H9 (cell line): Measurements from ENCODE around the gene RGN. TPM values are rescaled to one million over a fixed set of nuclear protein-coding genes. Genes with fewer than 3 reads are reported as not detected.

Experiments used
- DNase-seq: peaks from one replicate; pipeline ENCODE4 v3.0.0-alpha.2; 2017
- H2AFZ ChIP-seq: one replicate; pipeline ENCODE4 v1.6.1; 2013; ENCODE audit warnings: mild to moderate bottlenecking, low read length, control low read depth, moderate library complexity
- H2AK5ac ChIP-seq: 2 replicates; pipeline ENCODE4 v1.6.1; 2013; ENCODE audit warnings: low read length, control low read depth, mixed read lengths; ENCODE audit not compliant: insufficient read length
- H2BK120ac ChIP-seq: one replicate; pipeline ENCODE4 v1.6.1; 2013; ENCODE audit warnings: low read depth, mild to moderate bottlenecking, low read length, control low read depth, inconsistent platforms; ENCODE audit not compliant: poor library complexity, severe bottlenecking
- H2BK12ac ChIP-seq: 2 replicates; pipeline ENCODE4 v1.6.1; 2013; ENCODE audit warnings: low read length, control low read depth, mixed read lengths, low read depth; ENCODE audit not compliant: insufficient read length
- H2BK15ac ChIP-seq: 2 replicates; pipeline ENCODE4 v1.6.1; 2013; ENCODE audit warnings: low read depth, low read length, control low read depth
- H2BK20ac ChIP-seq: one replicate; pipeline ENCODE4 v1.6.1; 2013; ENCODE audit warnings: low read depth, mild to moderate bottlenecking, low read length, control low read depth, inconsistent platforms; ENCODE audit not compliant: poor library complexity, severe bottlenecking
- H2BK5ac ChIP-seq: 2 replicates; pipeline ENCODE4 v1.6.1; 2013; ENCODE audit warnings: low read length, control low read depth, mixed read lengths; ENCODE audit not compliant: insufficient read length
- H3K14ac ChIP-seq: 2 replicates; pipeline ENCODE4 v1.6.1; 2013; ENCODE audit warnings: low read length, control low read depth; ENCODE audit not compliant: insufficient read depth
- H3K18ac ChIP-seq: 2 replicates; pipeline ENCODE4 v1.6.1; 2013; ENCODE audit warnings: low read depth, mild to moderate bottlenecking, mixed read lengths, low read length, control low read depth; ENCODE audit not compliant: insufficient read length
- H3K23ac ChIP-seq: 2 replicates; pipeline ENCODE4 v1.6.1; 2013; ENCODE audit warnings: low read length, control low read depth, mixed read lengths, low read depth; ENCODE audit not compliant: insufficient read length
- H3K23me2 ChIP-seq: 2 replicates; pipeline ENCODE4 v1.6.1; 2013; ENCODE audit warnings: low read depth, mild to moderate bottlenecking, mixed read lengths, low read length, control low read depth; ENCODE audit not compliant: insufficient read length, poor library complexity, severe bottlenecking
- H3K27ac ChIP-seq: 2 replicates; pipeline ENCODE4 v1.5.1; 2013; ENCODE audit warnings: low read length, control low read depth, mixed read lengths, low read depth; ENCODE audit not compliant: insufficient read length
- H3K27me3 ChIP-seq: 2 replicates; pipeline ENCODE4 v1.6.1; 2013; ENCODE audit warnings: low read length, control low read depth, inconsistent platforms; ENCODE audit not compliant: insufficient read depth
- H3K4ac ChIP-seq: 2 replicates; pipeline ENCODE4 v1.6.1; 2013; ENCODE audit warnings: low read depth, mild to moderate bottlenecking, control low read depth, inconsistent platforms, low read length, moderate library complexity
- H3K4me1 ChIP-seq: 2 replicates; pipeline ENCODE4 v1.6.1; 2013; ENCODE audit warnings: low read length, control low read depth, inconsistent platforms; ENCODE audit not compliant: insufficient read depth
- H3K4me2 ChIP-seq: 2 replicates; pipeline ENCODE4 v1.6.1; 2013; ENCODE audit warnings: low read length, control low read depth, mixed read lengths; ENCODE audit not compliant: insufficient read length, insufficient read depth
- H3K56ac ChIP-seq: 2 replicates; pipeline ENCODE4 v1.6.1; 2013; ENCODE audit warnings: low read depth, mild to moderate bottlenecking, mixed read lengths, low read length, control low read depth; ENCODE audit not compliant: insufficient read length
- H3K79me1 ChIP-seq: 2 replicates; pipeline ENCODE4 v1.6.1; 2013; ENCODE audit warnings: low read depth, mild to moderate bottlenecking, moderate library complexity, low read length, control low read depth, inconsistent platforms; ENCODE audit not compliant: insufficient read depth, poor library complexity, severe bottlenecking
- H3K79me2 ChIP-seq: 2 replicates; pipeline ENCODE4 v1.6.1; 2013; ENCODE audit warnings: low read length, control low read depth, inconsistent platforms; ENCODE audit not compliant: insufficient read depth
- H3K9ac ChIP-seq: 2 replicates; pipeline ENCODE4 v1.6.1; 2013; ENCODE audit warnings: low read length, control low read depth, mixed read lengths; ENCODE audit not compliant: insufficient read length; ENCODE audit errors: extremely low read depth
- H3K9me3 ChIP-seq: one replicate; pipeline ENCODE4 v1.6.1; 2013; ENCODE audit warnings: low read depth, low read length, inconsistent platforms; ENCODE audit not compliant: control insufficient read depth
- H3T11ph ChIP-seq: one replicate; pipeline ENCODE4 v1.6.1; 2013; ENCODE audit warnings: mild to moderate bottlenecking, low read length, control low read depth, inconsistent platforms
- H4K20me1 ChIP-seq: one replicate; pipeline ENCODE4 v1.6.1; 2013; ENCODE audit not compliant: control insufficient read depth, insufficient read length, insufficient read depth
- H4K5ac ChIP-seq: 2 replicates; pipeline ENCODE4 v1.6.1; 2013; ENCODE audit warnings: low read depth, mild to moderate bottlenecking, mixed read lengths, low read length, control low read depth; ENCODE audit not compliant: insufficient read length
- H4K8ac ChIP-seq: replicated peaks from 2 replicates; pipeline ENCODE4 v1.6.1; 2013; ENCODE audit warnings: low read length, control low read depth, mixed read lengths, low read depth; ENCODE audit not compliant: insufficient read length
- H4K91ac ChIP-seq: 2 replicates; pipeline ENCODE4 v1.6.1; 2013; ENCODE audit warnings: low read depth, mild to moderate bottlenecking, moderate library complexity, mixed read lengths, low read length, control low read depth; ENCODE audit not compliant: insufficient read length
- H3K27ac Mint-ChIP-seq, 3 experiments: 2 replicates in 2 of 3; 3 replicates in 1 of 3; pipeline ENCODE4 v1.8.0; 2020 to 2021; ENCODE audit warnings: mixed read lengths in 3 of 3, mild to moderate bottlenecking in 1 of 3, moderate library complexity in 1 of 3
- H3K27me3 Mint-ChIP-seq: 2 replicates; pipeline ENCODE4 v1.8.0; 2021; ENCODE audit warnings: low read depth, mild to moderate bottlenecking, moderate library complexity, mixed read lengths
- H3K36me3 Mint-ChIP-seq, 3 experiments: 2 replicates in 2 of 3; 3 replicates in 1 of 3; pipeline ENCODE4 v1.8.0; 2020 to 2021; ENCODE audit warnings: low read depth in 3 of 3, mixed read lengths in 3 of 3; ENCODE audit not compliant: insufficient read depth in 1 of 3
- H3K4me1 Mint-ChIP-seq, 2 experiments: 2 replicates each; pipeline ENCODE4 v1.8.0; 2020; ENCODE audit warnings: mixed read lengths in 2 of 2
- H3K4me3 Mint-ChIP-seq, 2 experiments: 2 replicates in 1 of 2; 3 replicates in 1 of 2; pipeline ENCODE4 v1.8.0; 2020 to 2021; ENCODE audit warnings: mild to moderate bottlenecking in 2 of 2, mixed read lengths in 2 of 2, moderate library complexity in 1 of 2
- H3K9me3 Mint-ChIP-seq, 2 experiments: 2 replicates in 1 of 2; 3 replicates in 1 of 2; pipeline ENCODE4 v1.8.0; 2020; ENCODE audit warnings: mild to moderate bottlenecking in 2 of 2, mixed read lengths in 2 of 2, moderate library complexity in 1 of 2
- WGBS: extraction: QIAGEN DNeasy Blood & Tissue Kit; methylation state at CpG from one replicate; pipeline ENCODE4 v1.1.7; 2013; ENCODE audit warnings: missing lambda C conversion rate, low lambda C conversion rate, mixed read lengths; ENCODE audit not compliant: insufficient read length; ENCODE audit errors: extremely low coverage; 5-methylcytosine and 5-hydroxymethylcytosine counted together
- total RNA-seq: library from RNA; stranded (reverse); gene quantifications from 2 replicates; pipeline ENCODE4 v1.2.1, GENCODE V29; 2021
- TF ChIP-seq, protein P1 (sequence below): fragments of 200-600 bp; sonication (generic); conservative IDR thresholded peaks from 3 replicates; pipeline ENCODE4 v1.8.0; 2021; ENCODE audit warnings: antibody characterized with exemption, mild to moderate bottlenecking

The RGN gene
- total RNA-seq, 1 experiment from 2014 or later = not detected

GRCh38 chrX:47060708-47061107, 17.5 kb upstream of the RGN start:
- Histone ChIP-seq H3T11ph (no peak overlapping the region), H3K23ac (no peak overlapping the region), H3K79me2 (no peaks in the 10 kb centered on the region), H3K27me3 (no peaks in the 10 kb centered on the region), H4K20me1 (no peaks in the 10 kb centered on the region), H2BK120ac (no peak overlapping the region), H2BK12ac (no peak overlapping the region), H2BK15ac (no peak overlapping the region), H4K91ac (no peak overlapping the region), H3K4me1 (no peaks in the 10 kb centered on the region), H2AK5ac (no peak overlapping the region), H3K14ac (no peak overlapping the region), H3K56ac (no peak overlapping the region), H3K23me2 (no peaks in the 10 kb centered on the region), H3K9ac (no peak overlapping the region), H3K9me3 (peaks cover 18% of the 10 kb centered on the region), H3K4me2 (no peak overlapping the region), H3K79me1 (no peaks in the 10 kb centered on the region), H4K8ac (no peak overlapping the region), H3K4ac (no peak overlapping the region), H3K27ac (no peak overlapping the region), H2BK5ac (no peak overlapping the region), H3K18ac (no peak overlapping the region), H2BK20ac (no peak overlapping the region), H4K5ac (no peak overlapping the region), H2AFZ (no peak overlapping the region)
- no peaks in the 10 kb centered on the region for H3K4me1 Mint-ChIP-seq
- no peak overlapping the region for H3K27ac Mint-ChIP-seq
- no CpG with 5 or more reads among the region's 2 CpGs for WGBS
- no peak for DNase-seq
- H3K9me3 Mint-ChIP-seq = peaks cover 67 to 71% of the 10 kb centered on the region in 2 experiments
- no peaks in the 10 kb centered on the region for H3K27me3 Mint-ChIP-seq
- TF ChIP-seq, protein P1, sequence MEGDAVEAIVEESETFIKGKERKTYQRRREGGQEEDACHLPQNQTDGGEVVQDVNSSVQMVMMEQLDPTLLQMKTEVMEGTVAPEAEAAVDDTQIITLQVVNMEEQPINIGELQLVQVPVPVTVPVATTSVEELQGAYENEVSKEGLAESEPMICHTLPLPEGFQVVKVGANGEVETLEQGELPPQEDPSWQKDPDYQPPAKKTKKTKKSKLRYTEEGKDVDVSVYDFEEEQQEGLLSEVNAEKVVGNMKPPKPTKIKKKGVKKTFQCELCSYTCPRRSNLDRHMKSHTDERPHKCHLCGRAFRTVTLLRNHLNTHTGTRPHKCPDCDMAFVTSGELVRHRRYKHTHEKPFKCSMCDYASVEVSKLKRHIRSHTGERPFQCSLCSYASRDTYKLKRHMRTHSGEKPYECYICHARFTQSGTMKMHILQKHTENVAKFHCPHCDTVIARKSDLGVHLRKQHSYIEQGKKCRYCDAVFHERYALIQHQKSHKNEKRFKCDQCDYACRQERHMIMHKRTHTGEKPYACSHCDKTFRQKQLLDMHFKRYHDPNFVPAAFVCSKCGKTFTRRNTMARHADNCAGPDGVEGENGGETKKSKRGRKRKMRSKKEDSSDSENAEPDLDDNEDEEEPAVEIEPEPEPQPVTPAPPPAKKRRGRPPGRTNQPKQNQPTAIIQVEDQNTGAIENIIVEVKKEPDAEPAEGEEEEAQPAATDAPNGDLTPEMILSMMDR = no peak
- H3K4me3 Mint-ChIP-seq = no peak overlapping the region
- peaks cover 20 to 30% (median 20%) of the 10 kb centered on the region in 3 experiments; a peak in 6 of 7 replicates for H3K36me3 Mint-ChIP-seq
